OCI-LY7 (cell line): ENCODE measurements around the gene PKN2. TPM values are rescaled to one million over a fixed set of nuclear protein-coding genes. Genes with fewer than 3 reads are reported as not detected.

Experiments
- BruUV-seq: library from RNA; stranded (reverse); fragments of 400-500 nt; replicated peaks from 2 replicates; lab custom pipeline; 2021; lab: Mats Ljungman, UMichigan
- CTCF ChIA-PET: fragments of 300-600 bp; sonication (Branson Sonifier 250); formaldehyde crosslinking; loops from one replicate; lab custom pipeline; 2022; ENCODE audit warnings: antibody characterized with exemption; ENCODE audit not compliant: unreplicated experiment; lab: Charles Lee
- POLR2A ChIA-PET: fragments of 300-600 bp; sonication (Branson Sonifier 250); formaldehyde crosslinking; loops from one replicate; lab custom pipeline; 2022; ENCODE audit warnings: antibody characterized with exemption; lab: Charles Lee
- DNase-seq: peaks from one replicate; pipeline ENCODE4 v3.0.0-alpha.2; 2015; ENCODE audit warnings: low spot score
- H2AFZ ChIP-seq: fragments of 200-600 bp; sonication (generic), shearing (Covaris generic); 2 replicates; pipeline ENCODE4 v1.6.1; 2014; ENCODE audit warnings: mild to moderate bottlenecking, antibody characterized with exemption, low read length, moderate library complexity
- H3K27ac ChIP-seq: fragments of 200-600 bp; sonication (generic); 2 replicates; pipeline ENCODE4 v1.5.1; 2014; ENCODE audit warnings: mixed run types, low read depth, mild to moderate bottlenecking, moderate library complexity, low read length, inconsistent platforms; ENCODE audit not compliant: poor library complexity, severe bottlenecking
- H3K36me3 ChIP-seq: fragments of 200-600 bp; sonication (generic); 2 replicates; pipeline ENCODE4 v1.6.1; 2014; ENCODE audit warnings: mild to moderate bottlenecking, antibody characterized with exemption, low read length, moderate library complexity, mixed read lengths; ENCODE audit not compliant: insufficient read depth
- H3K4me1 ChIP-seq: fragments of 200-600 bp; sonication (generic); 2 replicates; pipeline ENCODE4 v1.5.1; 2014; ENCODE audit warnings: mild to moderate bottlenecking, low read length; ENCODE audit not compliant: insufficient read depth, poor library complexity, severe bottlenecking
- H3K4me2 ChIP-seq: fragments of 200-600 bp; sonication (generic); 2 replicates; pipeline ENCODE4 v1.6.1; 2014; ENCODE audit warnings: mild to moderate bottlenecking, low read length
- H3K4me3 ChIP-seq: fragments of 200-600 bp; sonication (generic); 2 replicates; pipeline ENCODE4 v1.5.1; 2014; ENCODE audit warnings: mild to moderate bottlenecking, low read depth, low read length; ENCODE audit not compliant: poor library complexity, severe bottlenecking
- H3K79me2 ChIP-seq: fragments of 200-600 bp; sonication (generic); 2 replicates; pipeline ENCODE4 v1.6.1; 2016; ENCODE audit warnings: low read depth, mild to moderate bottlenecking, low read length, moderate library complexity, mixed read lengths; ENCODE audit not compliant: insufficient read depth
- H3K9me2 ChIP-seq: fragments of 200-600 bp; sonication (generic); 2 replicates; pipeline ENCODE4 v1.6.1; 2016; ENCODE audit warnings: mild to moderate bottlenecking, low read length, mixed read lengths; ENCODE audit not compliant: insufficient read depth
- H3K9me3 ChIP-seq: fragments of 200-600 bp; sonication (generic); 2 replicates; pipeline ENCODE4 v1.6.1; 2014; ENCODE audit warnings: mild to moderate bottlenecking, mixed run types, low read length, mixed read lengths
- H4K20me1 ChIP-seq: fragments of 200-600 bp; sonication (generic); 2 replicates; pipeline ENCODE4 v1.6.1; 2014; ENCODE audit warnings: mild to moderate bottlenecking, antibody characterized with exemption, low read length, moderate library complexity, mixed read lengths; ENCODE audit not compliant: insufficient read depth
- EZH2phosphoT487 ChIP-seq: fragments of 200-600 bp; sonication (generic); IDR thresholded peaks from 2 replicates; pipeline ENCODE4 v1.6.1; 2018; ENCODE audit warnings: low read depth, borderline replicate concordance, mild to moderate bottlenecking, mixed run types, antibody characterized with exemption, low read length, moderate library complexity, mixed read lengths
- intact Hi-C: fragments of 100-400 bp; cut with micrococcal nuclease; formaldehyde crosslinking; loops from one replicate; pipeline ENCODE4 v1.10.0; 2022; ENCODE audit not compliant: unreplicated experiment
- total RNA-seq, 2 experiments: library from RNA; depleted of rRNA in 1 of 2; stranded (reverse); fragments of >200 nt in 1 of 2; shearing (Covaris generic) in 1 of 2; gene quantifications; 2 replicates each; pipeline ENCODE4 v1.2.3, GENCODE V29; 2014 to 2022
- TF ChIP-seq, protein P1 (sequence below): fragments of 200-600 bp; sonication (generic); conservative IDR thresholded peaks from 2 replicates; pipeline ENCODE4 v1.5.1; 2014; ENCODE audit warnings: mild to moderate bottlenecking, antibody characterized with exemption, low read length, moderate library complexity, mixed read lengths

PKN2 gene
- total RNA-seq, 2 experiments from 2014 or later = 22.3 to 28.2 TPM

DNA sequence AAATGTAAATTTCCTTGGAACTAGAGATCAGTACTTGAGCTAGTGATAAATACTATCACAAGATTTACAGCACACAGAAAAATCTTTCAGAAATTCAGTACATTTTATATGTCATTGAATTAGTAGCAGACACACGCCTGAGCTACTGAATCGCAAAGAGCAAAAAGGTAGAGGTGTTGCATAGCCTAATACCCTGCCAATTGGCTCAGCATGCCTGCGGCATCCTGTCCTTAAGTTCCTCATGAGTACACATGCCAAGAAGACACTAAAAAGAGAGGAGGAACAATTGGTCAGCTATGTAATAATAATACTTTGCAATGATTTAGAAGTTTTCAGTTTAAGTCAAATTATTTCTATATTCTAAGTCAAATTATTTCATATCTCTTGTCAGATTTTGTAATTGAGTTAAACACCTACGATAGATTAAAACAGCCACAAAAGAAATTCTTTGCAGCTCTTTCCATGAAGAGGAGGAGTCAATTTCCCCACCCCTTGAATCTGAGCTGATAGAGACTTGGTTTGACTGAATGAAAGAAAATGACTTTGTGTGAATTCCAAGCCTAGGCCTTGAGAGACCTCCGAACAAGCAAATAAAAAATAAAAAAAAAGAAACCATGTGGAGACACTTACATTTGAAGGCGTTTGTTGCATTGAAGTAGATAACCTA is 36.2 kb upstream of the PKN2 start:
- TF ChIP-seq, protein P1, sequence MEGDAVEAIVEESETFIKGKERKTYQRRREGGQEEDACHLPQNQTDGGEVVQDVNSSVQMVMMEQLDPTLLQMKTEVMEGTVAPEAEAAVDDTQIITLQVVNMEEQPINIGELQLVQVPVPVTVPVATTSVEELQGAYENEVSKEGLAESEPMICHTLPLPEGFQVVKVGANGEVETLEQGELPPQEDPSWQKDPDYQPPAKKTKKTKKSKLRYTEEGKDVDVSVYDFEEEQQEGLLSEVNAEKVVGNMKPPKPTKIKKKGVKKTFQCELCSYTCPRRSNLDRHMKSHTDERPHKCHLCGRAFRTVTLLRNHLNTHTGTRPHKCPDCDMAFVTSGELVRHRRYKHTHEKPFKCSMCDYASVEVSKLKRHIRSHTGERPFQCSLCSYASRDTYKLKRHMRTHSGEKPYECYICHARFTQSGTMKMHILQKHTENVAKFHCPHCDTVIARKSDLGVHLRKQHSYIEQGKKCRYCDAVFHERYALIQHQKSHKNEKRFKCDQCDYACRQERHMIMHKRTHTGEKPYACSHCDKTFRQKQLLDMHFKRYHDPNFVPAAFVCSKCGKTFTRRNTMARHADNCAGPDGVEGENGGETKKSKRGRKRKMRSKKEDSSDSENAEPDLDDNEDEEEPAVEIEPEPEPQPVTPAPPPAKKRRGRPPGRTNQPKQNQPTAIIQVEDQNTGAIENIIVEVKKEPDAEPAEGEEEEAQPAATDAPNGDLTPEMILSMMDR = no peak
- no peak for TF ChIP-seq EZH2phosphoT487
- H3K9me2 ChIP-seq = no peaks in the 10 kb centered on the region
- no peaks in the 10 kb centered on the region for H4K20me1 ChIP-seq
- H3K27ac ChIP-seq = no peak overlapping the region
- DNase-seq = no peak
- POLR2A ChIA-PET = interaction anchor here (1.2 to 1.4 kb wide), 3 partner anchors 13 to 35 kb away, joined by 3 to 5 read pairs (median 3); no protein-coding TSS in a partner anchor
- no TSS peak for BruUV-seq
- no peak overlapping the region for H3K4me2 ChIP-seq
- H3K9me3 ChIP-seq = no peaks in the 10 kb centered on the region
- H3K79me2 ChIP-seq = no peaks in the 10 kb centered on the region
- H3K4me1 ChIP-seq = no peaks in the 10 kb centered on the region
- H2AFZ ChIP-seq = no peak overlapping the region
- H3K36me3 ChIP-seq = no peaks in the 10 kb centered on the region
- CTCF ChIA-PET = no interaction called here
- intact Hi-C loops = no loop called here
- H3K4me3 ChIP-seq = no peak overlapping the region

DNA sequence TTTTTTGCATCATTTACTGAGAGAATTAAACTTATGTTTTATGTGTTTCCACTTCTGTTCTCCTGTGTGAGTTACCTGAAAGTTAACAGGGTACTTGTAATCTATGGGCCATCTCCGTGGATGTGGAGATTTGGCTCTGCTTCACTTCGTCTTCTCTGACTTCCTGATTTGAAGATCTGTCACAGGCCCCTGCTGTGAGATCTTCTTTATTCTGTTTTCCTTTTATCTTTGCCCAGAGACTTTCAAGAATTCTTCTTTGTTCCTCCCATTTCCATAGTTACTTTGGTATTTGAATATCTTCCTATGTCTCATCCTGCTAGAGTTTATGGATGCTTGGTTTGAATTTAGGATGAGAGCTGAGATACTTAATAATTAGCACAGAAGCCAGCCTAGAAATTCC is 35.4 kb upstream of the PKN2 start:
- intact Hi-C loops = no loop called here
- Histone ChIP-seq H4K20me1 (no peaks in the 10 kb centered on the region), H3K27ac (no peak overlapping the region), H3K9me3 (no peaks in the 10 kb centered on the region), H3K9me2 (no peaks in the 10 kb centered on the region), H2AFZ (no peak overlapping the region), H3K4me1 (no peaks in the 10 kb centered on the region), H3K4me2 (no peak overlapping the region), H3K4me3 (no peak overlapping the region), H3K79me2 (no peaks in the 10 kb centered on the region), H3K36me3 (no peaks in the 10 kb centered on the region)
- ChIA-PET CTCF (no interaction called here), POLR2A (no interaction called here)
- DNase-seq = no peak
- no TSS peak for BruUV-seq
- TF ChIP-seq, protein P1 = no peak
- no peak for TF ChIP-seq EZH2phosphoT487

DNA sequence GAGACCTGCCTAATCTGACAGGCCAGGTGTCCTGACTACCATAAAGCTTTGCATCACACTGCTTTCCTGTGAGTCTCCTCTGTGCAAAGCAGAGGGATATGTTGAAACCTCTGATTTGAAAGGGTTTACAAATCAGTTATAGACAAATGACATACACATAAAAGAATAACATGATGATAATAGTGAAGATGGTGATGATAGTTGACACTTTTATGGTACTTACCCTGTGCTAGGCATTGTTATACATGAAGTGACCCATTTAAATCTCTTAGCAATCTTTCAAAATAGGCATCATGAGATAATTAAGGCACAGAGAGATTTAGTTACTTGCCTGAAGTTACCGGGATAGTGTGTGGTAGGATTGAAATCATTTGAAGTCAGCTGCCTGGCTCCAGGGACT is 34.1 kb upstream of the PKN2 start:
- BruUV-seq = no TSS peak
- no peak for DNase-seq
- Histone ChIP-seq H3K4me2 (no peak overlapping the region), H4K20me1 (no peaks in the 10 kb centered on the region), H3K9me3 (no peaks in the 10 kb centered on the region), H2AFZ (no peak overlapping the region), H3K79me2 (no peaks in the 10 kb centered on the region), H3K4me3 (no peak overlapping the region), H3K9me2 (no peaks in the 10 kb centered on the region), H3K4me1 (no peaks in the 10 kb centered on the region), H3K36me3 (no peaks in the 10 kb centered on the region), H3K27ac (no peak overlapping the region)
- TF ChIP-seq EZH2phosphoT487 = no peak
- TF ChIP-seq, protein P1 = no peak
- CTCF ChIA-PET = no interaction called here
- POLR2A ChIA-PET = no interaction called here
- intact Hi-C loops = no loop called here
